HCT116 (cell line): ENCODE measurements around the gene ZC3HAV1. TPM values are rescaled to one million over a fixed set of nuclear protein-coding genes. Genes with fewer than 3 reads are reported as not detected.

ENCODE experiments used
- ATAC-seq: fragments of 200-7000 bp; cut with Tn5 transposase; 2 replicates; pipeline ENCODE4 v1.9.1; 2020; ENCODE audit warnings: mild to moderate bottlenecking, moderate library complexity
- BruUV-seq: library from RNA; stranded (reverse); fragments of 400-500 nt; replicated peaks from 2 replicates; lab custom pipeline; 2021; lab: Mats Ljungman, UMichigan
- CTCF ChIA-PET: fragments of 300-600 bp; sonication (Branson Sonifier 250); formaldehyde crosslinking; loops from one replicate; lab custom pipeline; 2021; ENCODE audit warnings: antibody characterized with exemption; lab: Charles Lee
- POLR2A ChIA-PET: fragments of 300-600, 350-600 bp; sonication (Branson Sonifier 250); formaldehyde crosslinking; loops from one replicate; lab custom pipeline; 2021; ENCODE audit warnings: antibody characterized with exemption; lab: Charles Lee
- RAD21 ChIA-PET, 2 experiments: fragments of 300-600 bp; sonication (Branson Sonifier 250); formaldehyde crosslinking; loops; one replicate each; lab custom pipeline; 2023; ENCODE audit warnings: low total read pairs in 2 of 2; ENCODE audit not compliant: uncharacterized antibody in 2 of 2, unreplicated experiment in 2 of 2, low non-redundant PET in 1 of 2; lab: Charles Lee
- DNase-seq: peaks from one replicate; pipeline ENCODE4 v3.0.0-alpha.2; 2010; ENCODE audit warnings: low read depth, low spot score
- H2AFZ ChIP-seq: fragments of 200-600 bp; shearing (Covaris generic), sonication (generic); 2 replicates; pipeline ENCODE4 v1.6.1; 2017; ENCODE audit warnings: low read depth, mixed run types, mixed read lengths, antibody characterized with exemption, low read length; ENCODE audit not compliant: poor library complexity, severe bottlenecking
- H3K27ac ChIP-seq: 2 replicates; pipeline ENCODE4 v1.5.1; 2012; ENCODE audit warnings: low read depth, low read length
- H3K27me3 ChIP-seq: fragments of 200-600 bp; sonication (generic); 2 replicates; pipeline ENCODE4 v1.6.1; 2016; ENCODE audit warnings: mixed run types, low read length, mixed read lengths; ENCODE audit not compliant: insufficient read depth
- H3K36me3 ChIP-seq, 2 experiments: fragments of 200-500 bp in 1 of 2; fragments of 200-600 bp in 1 of 2; sonication (Bioruptor generic) in 1 of 2; sonication (generic) in 1 of 2; 2 replicates each; pipeline versions ENCODE4 v1.5.1 to v1.6.1; 2014 to 2016; ENCODE audit warnings: low read length in 2 of 2, inconsistent platforms in 1 of 2, mixed read lengths in 1 of 2, mixed run types in 1 of 2; ENCODE audit not compliant: insufficient read depth in 2 of 2, control insufficient read depth in 1 of 2
- H3K4me1 ChIP-seq, 2 experiments: fragments of 200-600 bp in 1 of 2; sonication (generic) in 1 of 2; 2 replicates each; pipeline versions ENCODE4 v1.5.1 to v1.6.1; 2012 to 2017; ENCODE audit warnings: low read length in 2 of 2, inconsistent platforms in 1 of 2, mild to moderate bottlenecking in 1 of 2, mixed read lengths in 1 of 2, mixed run types in 1 of 2, moderate library complexity in 1 of 2; ENCODE audit not compliant: insufficient read depth in 2 of 2, control insufficient read depth in 1 of 2
- H3K4me2 ChIP-seq: fragments of 200-600 bp; sonication (generic); 2 replicates; pipeline ENCODE4 v1.6.1; 2017; ENCODE audit warnings: mixed run types, low read length, mixed read lengths
- H3K4me3 ChIP-seq, 2 experiments: fragments of 200-600 bp in 1 of 2; sonication (generic) in 1 of 2; replicated peaks in 1 of 2; 2 replicates each; pipeline ENCODE4 v1.5.1; 2011 to 2016; ENCODE audit warnings: low read length in 2 of 2, control low read depth in 1 of 2, low read depth in 1 of 2, mild to moderate bottlenecking in 1 of 2, mixed read lengths in 1 of 2, mixed run types in 1 of 2
- H3K79me2 ChIP-seq: fragments of 200-600 bp; sonication (generic); 2 replicates; pipeline ENCODE4 v1.6.1; 2017; ENCODE audit warnings: mild to moderate bottlenecking, mixed run types, low read length, moderate library complexity, mixed read lengths; ENCODE audit not compliant: insufficient read depth
- H3K9ac ChIP-seq: fragments of 200-600 bp; sonication (generic); 2 replicates; pipeline ENCODE4 v1.6.1; 2016; ENCODE audit warnings: low read length, mixed read lengths
- H3K9me2 ChIP-seq: fragments of 200-600 bp; sonication (generic), shearing (Covaris generic); 2 replicates; pipeline ENCODE4 v1.6.1; 2017; ENCODE audit warnings: mixed run types, mild to moderate bottlenecking, moderate library complexity; ENCODE audit not compliant: insufficient read depth
- H3K9me3 ChIP-seq, 2 experiments: fragments of 200-500 bp in 1 of 2; fragments of 200-600 bp in 1 of 2; sonication (Bioruptor generic) in 1 of 2; sonication (generic) in 1 of 2; 2 replicates each; pipeline ENCODE4 v1.6.1; 2014 to 2017; ENCODE audit warnings: low read length in 2 of 2, mixed read lengths in 2 of 2, inconsistent platforms in 1 of 2, low read depth in 1 of 2, mild to moderate bottlenecking in 1 of 2, mixed run types in 1 of 2, moderate library complexity in 1 of 2; ENCODE audit not compliant: control insufficient read depth in 1 of 2, insufficient read depth in 1 of 2
- H4K20me1 ChIP-seq: fragments of 200-600 bp; sonication (generic), shearing (Covaris generic); 2 replicates; pipeline ENCODE4 v1.6.1; 2017; ENCODE audit warnings: mixed run types, mild to moderate bottlenecking, moderate library complexity; ENCODE audit not compliant: insufficient read depth
- ATF3 ChIP-seq: IDR thresholded peaks from 2 replicates; pipeline ENCODE4 v1.6.1; 2012
- EGR1 ChIP-seq: IDR thresholded peaks from 2 replicates; pipeline ENCODE4 v1.6.1; 2012; ENCODE audit warnings: low read depth
- ELF1 ChIP-seq: IDR thresholded peaks from 2 replicates; pipeline ENCODE4 v1.6.1; 2012; ENCODE audit warnings: low read depth, borderline replicate concordance
- EZH2 ChIP-seq: fragments of 200-600 bp; sonication (generic); IDR thresholded peaks from 2 replicates; pipeline ENCODE4 v1.6.1; 2017; ENCODE audit warnings: antibody characterized with exemption, mixed run types
- EZH2phosphoT487 ChIP-seq: fragments of 200-600 bp; IDR thresholded peaks from 2 replicates; pipeline ENCODE4 v1.6.1; 2018; ENCODE audit warnings: antibody characterized with exemption, borderline replicate concordance
- JUND ChIP-seq: IDR thresholded peaks from 2 replicates; pipeline ENCODE4 v1.6.1; 2012
- MAX ChIP-seq: IDR thresholded peaks from 2 replicates; pipeline ENCODE4 v1.6.1; 2012
- POLR2A ChIP-seq: IDR thresholded peaks from 2 replicates; pipeline ENCODE4 v1.7.0; 2011; ENCODE audit warnings: borderline replicate concordance; ENCODE audit not compliant: insufficient read depth, insufficient read length; ENCODE audit errors: extremely low read depth
- RAD21 ChIP-seq: IDR thresholded peaks from 2 replicates; pipeline ENCODE4 v1.6.1; 2012; ENCODE audit warnings: low read depth, mild to moderate bottlenecking
- REST ChIP-seq: IDR thresholded peaks from 2 replicates; pipeline ENCODE4 v1.6.1; 2012; ENCODE audit warnings: low read depth
- SP1 ChIP-seq: IDR thresholded peaks from 2 replicates; pipeline ENCODE4 v1.6.1; 2012; ENCODE audit warnings: low read depth
- SRF ChIP-seq: IDR thresholded peaks from 2 replicates; pipeline ENCODE4 v1.6.1; 2012; ENCODE audit warnings: low read depth
- TCF7L2 ChIP-seq: IDR thresholded peaks from 2 replicates; pipeline ENCODE4 v1.7.0; 2011; ENCODE audit warnings: borderline replicate concordance, inconsistent platforms; ENCODE audit not compliant: insufficient read depth, insufficient read length; ENCODE audit errors: extremely low read depth
- YY1 ChIP-seq: IDR thresholded peaks from 2 replicates; pipeline ENCODE4 v1.6.1; 2011; ENCODE audit warnings: low read length, low read depth, moderate library complexity, mild to moderate bottlenecking; ENCODE audit not compliant: insufficient replicate concordance; ENCODE audit errors: extremely low read depth
- ZBTB33 ChIP-seq: IDR thresholded peaks from 2 replicates; pipeline ENCODE4 v1.6.1; 2011; ENCODE audit warnings: mild to moderate bottlenecking, low read length, moderate library complexity; ENCODE audit not compliant: insufficient replicate concordance; ENCODE audit errors: extremely low read depth
- ZFX ChIP-seq: fragments of 450-650 bp; IDR thresholded peaks from 2 replicates; pipeline ENCODE4 v1.6.1; 2017
- ZNF274 ChIP-seq: fragments of 200-500 bp; sonication (Bioruptor generic); IDR thresholded peaks from 2 replicates; pipeline ENCODE4 v1.6.1; 2014; ENCODE audit warnings: mild to moderate bottlenecking, low read depth, low read length, inconsistent platforms
- intact Hi-C: fragments of 100-400 bp; cut with micrococcal nuclease; formaldehyde crosslinking; loops from 2 replicates; pipeline ENCODE4 v1.10.0; 2022
- total RNA-seq: library from RNA; stranded (reverse); gene quantifications from one replicate; pipeline ENCODE4 v1.2.1, GENCODE V29; 2021; ENCODE audit not compliant: unreplicated experiment
- TF ChIP-seq, protein P1 (sequence below), 3 experiments: fragments of 200-600 bp in 1 of 3; sonication (generic) in 1 of 3; IDR thresholded peaks in 2 of 3; conservative IDR thresholded peaks in 1 of 3; 2 replicates each; pipeline ENCODE4 v1.5.1; 2012 to 2017; ENCODE audit warnings: low read depth in 2 of 3, low read length in 2 of 3, antibody characterized with exemption in 1 of 3, borderline replicate concordance in 1 of 3, control low read depth in 1 of 3, mild to moderate bottlenecking in 1 of 3, mixed read lengths in 1 of 3, mixed run types in 1 of 3, moderate library complexity in 1 of 3; ENCODE audit not compliant: insufficient read depth in 1 of 3

Gene ZC3HAV1
- total RNA-seq, 1 experiment from 2014 or later = 23.7 TPM

GRCh38 chr7:139035586-139036353 is 73.8 kb downstream of the ZC3HAV1 start, which contains the start of gene ZC3HAV1L:
Gene ZC3HAV1L (minus strand): TSS chr7:139036042. CDS start chr7:139036017, 25 bp downstream.
- intact Hi-C loops = no loop called here
- CTCF ChIA-PET = interaction anchor here (1.3 kb wide), 1 partner anchor 39 kb away, joined by 4 read pairs; no protein-coding TSS in a partner anchor
- Histone ChIP-seq H3K27me3 (no peaks in the 10 kb centered on the region), H3K4me2 (peak within 1 kb of the TSS; percentile 98), H4K20me1 (no peaks in the 10 kb centered on the region), H2AFZ (no peak within 1 kb of the TSS), H3K9ac (peak within 1 kb of the TSS; percentile 96), H3K27ac (peak within 1 kb of the TSS; percentile 94), H3K9me2 (no peaks in the 10 kb centered on the region), H3K36me3 (peaks cover 5 to 28% of the 10 kb centered on the region in 2 experiments; a peak in 2 of 4 replicates), H3K4me3 (peak within 1 kb of the TSS; percentile 69 to 90), H3K4me1 (peaks cover 13 to 23% of the 10 kb centered on the region in 2 experiments), H3K9me3 (no peaks in the 10 kb centered on the region), H3K79me2 (peaks cover 41% of the 10 kb centered on the region)
- ATAC-seq (peak; percentile 94), DNase-seq (peak; percentile 27)
- no TSS peak for BruUV-seq
- POLR2A ChIA-PET = no interaction called here
- RAD21 ChIA-PET = no interaction called here
- TF ChIP-seq YY1 (peak; percentile 85), TCF7L2 (no peak), SRF (no peak), RAD21 (no peak), ZBTB33 (peak; percentile 2), ELF1 (no peak), JUND (no peak; the same call in 1 of the 2 replicates), SP1 (no peak; the same call in 1 of the 2 replicates), EGR1 (peak; percentile 11; the same call in 1 of the 2 replicates), EZH2phosphoT487 (no peak), MAX (peak; percentile 96), ZFX (peak; percentile 100), EZH2 (no peak), ZNF274 (no peak), POLR2A (peak; percentile 91), ATF3 (no peak), REST (no peak)
- TF ChIP-seq, protein P1, sequence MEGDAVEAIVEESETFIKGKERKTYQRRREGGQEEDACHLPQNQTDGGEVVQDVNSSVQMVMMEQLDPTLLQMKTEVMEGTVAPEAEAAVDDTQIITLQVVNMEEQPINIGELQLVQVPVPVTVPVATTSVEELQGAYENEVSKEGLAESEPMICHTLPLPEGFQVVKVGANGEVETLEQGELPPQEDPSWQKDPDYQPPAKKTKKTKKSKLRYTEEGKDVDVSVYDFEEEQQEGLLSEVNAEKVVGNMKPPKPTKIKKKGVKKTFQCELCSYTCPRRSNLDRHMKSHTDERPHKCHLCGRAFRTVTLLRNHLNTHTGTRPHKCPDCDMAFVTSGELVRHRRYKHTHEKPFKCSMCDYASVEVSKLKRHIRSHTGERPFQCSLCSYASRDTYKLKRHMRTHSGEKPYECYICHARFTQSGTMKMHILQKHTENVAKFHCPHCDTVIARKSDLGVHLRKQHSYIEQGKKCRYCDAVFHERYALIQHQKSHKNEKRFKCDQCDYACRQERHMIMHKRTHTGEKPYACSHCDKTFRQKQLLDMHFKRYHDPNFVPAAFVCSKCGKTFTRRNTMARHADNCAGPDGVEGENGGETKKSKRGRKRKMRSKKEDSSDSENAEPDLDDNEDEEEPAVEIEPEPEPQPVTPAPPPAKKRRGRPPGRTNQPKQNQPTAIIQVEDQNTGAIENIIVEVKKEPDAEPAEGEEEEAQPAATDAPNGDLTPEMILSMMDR (IDR thresholded peaks at IDR 0.05 in 2 of 3, conservative IDR thresholded peaks at IDR 0.05 in 1 of 3; ENCODE audit: borderline replicate concordance in 1 of 3, insufficient read depth in 1 of 3, low read depth in 2 of 3, low read length in 2 of 3) = no peak
